DND-41 (cell line): ENCODE results near the gene ADNP2.

ENCODE experiments used
- ATAC-seq: fragments of 200-7000 bp; cut with Tn5 transposase; 3 replicates; pipeline ENCODE4 v1.9.1; 2021; ENCODE audit warnings: low read depth; ENCODE audit not compliant: insufficient read depth
- DNase-seq: peaks from one replicate; pipeline ENCODE4 v3.0.0-alpha.2; 2020
- H2AFZ ChIP-seq: 2 replicates; pipeline ENCODE4 v1.6.0; 2012; ENCODE audit warnings: low read depth, low read length
- H3K27ac ChIP-seq: 2 replicates; pipeline ENCODE4 v1.5.1; 2012; ENCODE audit warnings: low read length, inconsistent platforms
- H3K27me3 ChIP-seq: fragments of 200-600 bp; sonication (generic); 2 replicates; pipeline ENCODE4 v1.6.0; 2012; ENCODE audit warnings: low read length, mild to moderate bottlenecking, inconsistent platforms; ENCODE audit not compliant: insufficient read depth, poor library complexity
- H3K36me3 ChIP-seq: 2 replicates; pipeline ENCODE4 v1.5.1; 2012; ENCODE audit warnings: low read length, inconsistent platforms; ENCODE audit not compliant: insufficient read depth
- H3K4me1 ChIP-seq: 2 replicates; pipeline ENCODE4 v1.5.1; 2012; ENCODE audit warnings: mild to moderate bottlenecking, low read length; ENCODE audit not compliant: insufficient read depth
- H3K4me2 ChIP-seq: 2 replicates; pipeline ENCODE4 v1.6.0; 2012; ENCODE audit warnings: mild to moderate bottlenecking, moderate library complexity, low read length, inconsistent platforms; ENCODE audit not compliant: insufficient read depth
- H3K4me3 ChIP-seq, 2 experiments: fragments of 200-600 bp in 1 of 2; shearing (Covaris generic) in 1 of 2; 2 replicates each; pipeline ENCODE4 v1.5.1; 2012 to 2016; ENCODE audit warnings: inconsistent platforms in 2 of 2, low read length in 2 of 2, mild to moderate bottlenecking in 2 of 2, low read depth in 1 of 2, moderate library complexity in 1 of 2
- H3K79me2 ChIP-seq: 2 replicates; pipeline ENCODE4 v1.6.0; 2012; ENCODE audit warnings: low read length, inconsistent platforms; ENCODE audit not compliant: insufficient read depth
- H3K9ac ChIP-seq: 2 replicates; pipeline ENCODE4 v1.6.0; 2012; ENCODE audit warnings: low read depth, mild to moderate bottlenecking, inconsistent platforms, low read length, moderate library complexity
- H3K9me3 ChIP-seq: 2 replicates; pipeline ENCODE4 v1.5.1; 2012; ENCODE audit warnings: low read length, moderate library complexity, mild to moderate bottlenecking, inconsistent platforms; ENCODE audit not compliant: insufficient read depth, severe bottlenecking
- H4K20me1 ChIP-seq: 2 replicates; pipeline ENCODE4 v1.6.0; 2012; ENCODE audit warnings: low read length; ENCODE audit not compliant: insufficient read depth
- EZH2 ChIP-seq: IDR thresholded peaks from 3 replicates; pipeline ENCODE4 v1.6.1; 2012; ENCODE audit warnings: borderline replicate concordance, low read depth, mild to moderate bottlenecking, moderate library complexity, low read length, inconsistent platforms; ENCODE audit not compliant: severe bottlenecking
- TF ChIP-seq, protein P1 (sequence below): IDR thresholded peaks from 2 replicates; pipeline ENCODE4 v1.5.1; 2012; ENCODE audit warnings: borderline replicate concordance, low read length, moderate library complexity, mild to moderate bottlenecking; ENCODE audit not compliant: poor library complexity, severe bottlenecking; ENCODE audit errors: extremely low read depth

Gene ADNP2

DNA sequence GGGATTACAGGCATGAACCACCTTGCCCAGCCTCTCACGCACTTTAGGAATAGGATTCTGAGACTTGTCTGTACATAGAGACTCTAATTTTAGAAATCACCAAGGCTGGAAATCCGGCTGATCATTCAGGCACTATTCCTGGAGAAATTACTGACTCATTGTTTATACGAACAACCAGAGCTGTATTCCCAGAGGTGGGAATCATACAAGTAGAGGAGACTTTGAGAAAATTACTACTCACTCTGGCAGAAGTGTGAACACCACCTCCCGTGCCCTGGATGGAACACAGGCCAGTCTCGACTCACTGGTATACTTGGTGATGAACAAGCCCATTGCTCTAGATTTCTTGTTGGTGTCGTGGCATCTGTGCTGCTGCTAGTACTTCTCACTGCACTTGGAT lies 5.8 kb upstream of the ADNP2 start:
- DNase-seq (no peak), ATAC-seq (no peak)
- no peaks in the 10 kb centered on the region for H3K79me2 ChIP-seq
- H4K20me1 ChIP-seq, result no peaks in the 10 kb centered on the region
- no peak overlapping the region for H3K27ac ChIP-seq
- H2AFZ ChIP-seq, result no peak overlapping the region
- TF ChIP-seq, protein P1, sequence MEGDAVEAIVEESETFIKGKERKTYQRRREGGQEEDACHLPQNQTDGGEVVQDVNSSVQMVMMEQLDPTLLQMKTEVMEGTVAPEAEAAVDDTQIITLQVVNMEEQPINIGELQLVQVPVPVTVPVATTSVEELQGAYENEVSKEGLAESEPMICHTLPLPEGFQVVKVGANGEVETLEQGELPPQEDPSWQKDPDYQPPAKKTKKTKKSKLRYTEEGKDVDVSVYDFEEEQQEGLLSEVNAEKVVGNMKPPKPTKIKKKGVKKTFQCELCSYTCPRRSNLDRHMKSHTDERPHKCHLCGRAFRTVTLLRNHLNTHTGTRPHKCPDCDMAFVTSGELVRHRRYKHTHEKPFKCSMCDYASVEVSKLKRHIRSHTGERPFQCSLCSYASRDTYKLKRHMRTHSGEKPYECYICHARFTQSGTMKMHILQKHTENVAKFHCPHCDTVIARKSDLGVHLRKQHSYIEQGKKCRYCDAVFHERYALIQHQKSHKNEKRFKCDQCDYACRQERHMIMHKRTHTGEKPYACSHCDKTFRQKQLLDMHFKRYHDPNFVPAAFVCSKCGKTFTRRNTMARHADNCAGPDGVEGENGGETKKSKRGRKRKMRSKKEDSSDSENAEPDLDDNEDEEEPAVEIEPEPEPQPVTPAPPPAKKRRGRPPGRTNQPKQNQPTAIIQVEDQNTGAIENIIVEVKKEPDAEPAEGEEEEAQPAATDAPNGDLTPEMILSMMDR, result no peak
- TF ChIP-seq EZH2, result no peak
- no peaks in the 10 kb centered on the region for H3K9me3 ChIP-seq
- H3K4me2 ChIP-seq, result no peak overlapping the region
- H3K27me3 ChIP-seq, result no peaks in the 10 kb centered on the region
- H3K9ac ChIP-seq, result no peak overlapping the region
- no peak overlapping the region for H3K4me3 ChIP-seq
- no peaks in the 10 kb centered on the region; the same call in 1 of the 2 replicates for H3K4me1 ChIP-seq
- no peaks in the 10 kb centered on the region for H3K36me3 ChIP-seq

DNA sequence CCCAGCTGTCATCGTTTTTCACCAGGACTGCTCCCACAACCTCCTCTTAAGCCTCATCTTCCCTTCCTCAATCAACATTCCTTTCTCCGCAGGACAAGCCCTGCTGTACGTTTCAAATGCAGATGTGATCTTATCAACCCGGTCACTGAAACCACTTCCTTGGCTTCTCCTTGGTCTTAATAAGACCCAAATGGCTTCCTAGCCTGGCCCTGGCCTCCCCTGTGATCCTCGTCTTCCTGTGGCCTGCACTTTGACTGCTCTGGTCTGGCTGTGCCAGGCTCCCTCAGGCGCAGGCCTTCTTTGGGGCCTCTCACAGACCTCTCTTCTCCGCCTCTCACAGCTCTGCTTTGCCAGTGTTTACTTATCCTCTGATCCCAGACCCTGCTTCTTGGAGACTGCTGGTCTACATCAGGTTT lies 4.7 kb upstream of the ADNP2 start:
- no peak for ATAC-seq

DNA sequence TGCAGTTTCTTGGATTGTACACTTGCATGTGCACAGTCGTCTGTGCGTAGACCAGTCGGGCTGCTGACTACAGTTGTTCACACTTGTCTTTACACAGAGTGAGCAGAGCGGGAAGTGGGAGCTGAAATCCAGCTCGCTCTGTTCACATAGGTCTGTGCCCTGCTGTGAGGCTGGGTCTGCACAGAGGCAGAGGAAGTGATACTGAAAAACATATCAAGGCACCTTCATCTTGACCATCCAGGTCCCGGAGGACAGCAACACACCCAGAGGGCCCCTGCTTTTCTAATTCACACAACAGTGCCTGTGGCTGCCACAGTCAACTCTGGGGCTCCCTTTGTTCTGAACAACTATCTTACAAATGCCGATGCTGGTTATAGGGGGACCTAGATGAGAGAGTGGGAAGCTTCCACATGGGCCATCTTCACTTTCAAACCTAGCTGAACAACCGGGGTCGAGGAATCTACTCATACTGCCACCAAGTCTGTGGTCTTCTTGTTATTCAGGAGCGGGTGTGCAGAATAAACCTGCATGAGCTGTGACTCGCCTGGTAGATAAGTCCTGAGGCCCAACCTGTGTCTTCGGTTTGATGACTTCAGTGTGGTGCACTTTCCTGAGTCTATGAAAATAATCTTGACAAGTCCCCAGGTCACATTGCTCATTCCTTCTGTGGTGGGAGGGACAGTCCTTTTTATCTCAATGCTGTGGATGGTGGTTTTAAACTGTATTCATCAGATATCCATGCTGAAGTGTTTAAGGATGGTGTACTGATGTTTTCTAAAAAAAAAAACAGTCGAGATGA lies 3.5 kb upstream of the ADNP2 start:
- H3K36me3 ChIP-seq, result no peaks in the 10 kb centered on the region
- no peaks in the 10 kb centered on the region for H3K27me3 ChIP-seq
- TF ChIP-seq EZH2, result no peak
- TF ChIP-seq, protein P1, result no peak
- H3K4me2 ChIP-seq, result no peak overlapping the region
- no peak for DNase-seq
- no peaks in the 10 kb centered on the region for H3K9me3 ChIP-seq
- H3K79me2 ChIP-seq, result peaks cover 10% of the 10 kb centered on the region
- peaks cover 9% of the 10 kb centered on the region; the same call in 1 of the 2 replicates for H4K20me1 ChIP-seq
- H3K4me1 ChIP-seq, result peaks cover 16% of the 10 kb centered on the region
- no peak overlapping the region for H2AFZ ChIP-seq
- H3K4me3 ChIP-seq, result no peak overlapping the region
- H3K27ac ChIP-seq, result no peak overlapping the region
- no peak overlapping the region for H3K9ac ChIP-seq
- no peak for ATAC-seq

More for the DNA sequence above, 4.7 kb upstream of the ADNP2 start:
- Histone ChIP-seq H3K27me3 (no peaks in the 10 kb centered on the region), H3K27ac (no peak overlapping the region), H3K4me3 (no peak overlapping the region), H2AFZ (no peak overlapping the region), H3K9ac (no peak overlapping the region), H3K9me3 (no peaks in the 10 kb centered on the region), H4K20me1 (no peaks in the 10 kb centered on the region), H3K4me2 (no peak overlapping the region), H3K36me3 (no peaks in the 10 kb centered on the region), H3K79me2 (no peaks in the 10 kb centered on the region), H3K4me1 (peaks cover 8% of the 10 kb centered on the region)
- no peak for DNase-seq
- no peak for TF ChIP-seq EZH2
- TF ChIP-seq, protein P1, result no peak
